Middle frontal gyrus (tissue), 1 donor: ENCODE data around the gene DHRSX.
"Not testable (repeated sequence)": the region's sequence is repeated elsewhere in the genome, so short reads cannot be mapped to it uniquely, and the experiment has no call there.

ENCODE experiments used
- DNase-seq: peaks from one replicate; pipeline ENCODE4 v3.0.0-alpha.2; 2015; ENCODE audit warnings: low spot score; ENCODE audit errors: extremely low spot score

The DHRSX gene

GRCh38 chrX:2457289-2458133 is 43.3 kb downstream of the DHRSX start:
- DNase-seq: no peak

DNA sequence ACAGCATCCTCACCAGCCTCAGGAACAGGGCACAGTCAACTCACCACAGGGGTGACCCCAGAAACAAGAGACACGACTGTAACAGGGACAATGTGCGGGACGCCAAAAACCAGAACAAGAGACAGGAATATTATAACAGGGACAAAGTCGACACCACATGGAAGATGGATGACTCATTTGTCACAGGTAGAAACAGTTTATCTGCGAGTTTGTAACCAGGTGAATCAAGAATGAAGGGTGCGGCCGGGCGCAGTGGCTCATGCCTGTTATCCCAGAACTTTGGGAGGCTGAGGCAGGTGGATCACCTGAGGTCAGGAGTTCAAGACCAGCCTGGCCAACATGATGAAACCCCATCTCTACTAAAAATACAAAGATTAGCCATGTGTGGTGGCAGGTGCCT is 44.7 kb downstream of the DHRSX start:
- DNase-seq: not testable (repeated sequence)

DNA sequence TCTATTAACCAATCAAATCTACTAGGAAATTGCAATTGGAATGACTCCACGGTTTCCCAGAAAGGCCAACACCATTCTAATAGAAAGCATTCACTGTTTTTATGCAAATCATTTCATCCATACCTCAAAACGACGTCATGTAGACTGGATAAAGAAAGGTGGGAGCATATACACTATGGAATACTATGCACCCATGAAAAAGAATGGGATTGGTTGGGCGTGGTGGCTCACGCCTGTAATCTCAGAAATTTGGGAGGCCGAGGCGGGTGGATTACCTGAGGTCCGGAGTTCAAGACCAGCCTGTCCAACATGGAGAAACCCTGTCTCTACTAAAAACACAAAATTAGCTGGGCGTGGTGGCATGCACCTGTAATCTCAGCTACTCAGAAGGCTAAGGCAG is 46.2 kb downstream of the DHRSX start:
- DNase-seq: not testable (repeated sequence)

- DNase-seq: no peak
Observed at GRCh38 chrX:2452799-2453198, 48.0 kb downstream of the DHRSX start.

GRCh38 chrX:2452317-2452784 is 48.4 kb downstream of the DHRSX start:
- no peak for DNase-seq

DNA sequence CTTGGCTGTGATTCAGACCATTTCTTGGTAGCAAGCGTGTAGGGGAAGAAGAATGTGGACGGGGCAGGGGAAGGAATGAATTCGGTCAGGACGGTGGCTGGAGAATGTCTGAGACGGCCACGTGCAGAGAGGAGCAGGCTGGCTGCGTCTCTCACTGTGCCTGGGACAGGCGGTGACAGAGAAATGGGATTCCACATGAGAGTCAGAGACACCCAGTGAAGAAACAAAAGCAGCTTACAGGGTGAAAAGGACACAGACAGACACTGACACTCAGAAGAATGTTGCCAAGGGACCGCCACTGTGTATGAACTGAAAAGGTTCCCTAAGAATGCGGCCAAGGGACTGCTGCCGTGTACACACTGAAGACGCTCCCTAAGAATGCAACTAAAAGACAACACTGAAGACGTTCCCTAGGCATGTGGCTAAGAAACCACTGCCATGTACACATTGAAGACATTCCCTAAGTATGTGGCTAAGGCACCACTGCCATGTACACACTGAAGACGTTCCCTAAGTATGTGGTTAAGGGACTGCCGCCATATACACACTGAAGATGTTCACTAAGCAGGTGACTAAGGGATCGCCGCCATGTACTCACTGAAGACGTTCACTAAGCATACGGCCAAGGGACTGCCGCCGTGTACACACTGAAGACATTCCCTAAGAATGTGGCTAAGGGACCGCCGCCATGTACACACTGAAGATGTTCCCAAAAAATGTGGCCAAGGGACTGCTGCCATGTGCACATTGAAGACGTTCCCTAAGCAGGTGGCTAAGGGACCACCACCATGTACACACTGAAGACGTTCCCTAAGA is 49.1 kb downstream of the DHRSX start:
- no peak for DNase-seq

DNA sequence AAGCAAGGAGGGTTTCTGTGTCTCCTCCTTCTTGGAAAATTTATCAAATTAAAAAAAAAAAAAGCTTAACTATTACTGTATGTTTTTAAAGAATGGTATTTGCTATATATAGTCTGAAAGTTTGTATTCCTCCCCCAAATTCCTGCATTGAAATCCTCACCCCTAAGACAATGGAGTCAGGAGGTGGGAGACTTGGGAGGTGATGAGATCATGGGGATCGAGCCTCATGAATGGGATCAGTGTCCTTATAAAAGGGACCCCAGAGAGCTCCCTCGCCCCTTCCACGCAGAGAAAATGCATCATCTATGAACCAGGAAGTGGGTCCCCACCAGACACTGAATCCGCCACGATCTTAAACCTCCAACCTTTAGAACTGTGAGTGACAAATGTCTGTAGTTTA is 50.1 kb downstream of the DHRSX start:
- no peak for DNase-seq

- no peak for DNase-seq
Observed at GRCh38 chrX:2449135-2449886, 51.5 kb downstream of the DHRSX start.

GRCh38 chrX:2447484-2447883 is 53.3 kb downstream of the DHRSX start:
- DNase-seq: no peak

- DNase-seq: no peak
Observed at GRCh38 chrX:2446815-2447214, 54.0 kb downstream of the DHRSX start.

GRCh38 chrX:2445662-2446623 is 54.8 kb downstream of the DHRSX start:
- DNase-seq: no peak

DNA sequence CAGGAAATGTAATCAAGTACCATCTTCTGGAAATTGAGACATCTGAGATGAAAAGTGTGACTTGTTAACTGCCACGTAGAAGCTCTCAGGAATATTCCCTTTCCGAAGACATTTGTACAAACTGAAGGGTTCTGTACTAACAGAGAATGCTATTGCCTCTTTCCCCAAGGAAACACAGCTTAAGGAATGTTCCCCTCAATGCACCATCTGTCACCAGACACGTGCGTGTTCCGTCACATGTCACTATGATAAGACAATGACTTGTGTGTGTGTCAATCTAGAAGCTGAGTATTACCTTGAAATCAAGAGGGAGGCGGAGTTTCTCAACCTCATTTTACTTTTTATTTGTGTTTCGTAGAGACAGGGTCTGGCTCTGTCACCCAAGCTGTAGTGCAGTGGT is 58.1 kb downstream of the DHRSX start:
- no peak for DNase-seq

DNA sequence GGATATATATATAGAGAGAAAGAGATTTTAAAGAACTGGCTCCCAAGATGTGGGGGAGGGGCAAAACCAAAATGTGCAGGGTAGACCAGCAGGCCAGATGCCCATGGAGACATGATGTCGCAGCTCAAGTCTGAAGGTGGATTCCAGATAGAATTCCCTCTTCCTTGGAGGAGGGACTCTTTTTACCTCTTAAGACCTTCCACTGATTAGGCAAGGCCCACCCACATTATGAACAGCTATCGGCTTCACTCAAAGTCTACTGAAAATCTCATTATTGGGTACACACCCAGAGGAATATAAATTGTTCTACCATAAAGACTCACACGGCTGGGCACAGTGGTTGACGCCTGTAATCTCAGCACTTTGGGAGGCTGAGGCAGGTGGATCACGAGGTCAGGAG is 59.3 kb downstream of the DHRSX start:
- no peak for DNase-seq

DNA sequence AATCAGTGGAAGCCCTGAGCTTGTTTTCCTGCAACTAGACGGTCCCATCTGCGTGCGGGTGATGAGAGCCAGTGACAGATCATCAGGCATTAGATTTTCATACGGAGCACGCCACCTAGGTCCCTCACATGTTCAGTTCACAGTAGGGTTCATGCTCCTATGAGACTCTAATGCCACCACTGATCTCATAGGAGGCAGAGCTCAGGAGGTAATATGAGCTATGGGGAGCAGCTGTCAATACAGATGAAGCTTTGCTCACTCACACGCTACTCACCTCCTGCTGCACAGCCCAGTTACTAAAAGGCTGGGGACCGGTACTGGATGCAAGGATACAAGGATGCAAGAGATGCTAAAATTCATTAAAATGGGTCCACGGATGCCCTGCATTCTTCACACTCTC is 61.2 kb downstream of the DHRSX start:
- no peak for DNase-seq

- DNase-seq: no peak
Observed at GRCh38 chrX:2435465-2435864, 65.3 kb downstream of the DHRSX start.

- DNase-seq: no peak
Observed at GRCh38 chrX:2434270-2435163, 66.3 kb downstream of the DHRSX start.

- no peak for DNase-seq
Observed at GRCh38 chrX:2432298-2432863, 68.4 kb downstream of the DHRSX start.

GRCh38 chrX:2430265-2430825 is 70.4 kb downstream of the DHRSX start:
- DNase-seq: no peak

GRCh38 chrX:2427737-2428136 is 73.0 kb downstream of the DHRSX start:
- DNase-seq: no peak
